Thyroid gland (tissue), 4 donors: ENCODE results near the gene FAM171A2. TPM values are rescaled to one million over a fixed set of nuclear protein-coding genes. Genes with fewer than 3 reads are reported as not detected.

Experiments
- DNase-seq, 2 donors: peaks; one replicate each; pipeline ENCODE4 v3.0.0-alpha.2; 2019
- H3K27ac ChIP-seq, 3 donors: fragments of 200-600 bp; sonication (generic); 1 replicate in 2 of 3; 2 replicates in 1 of 3; pipeline ENCODE4 v1.5.1; 2016 to 2019; ENCODE audit warnings: mild to moderate bottlenecking in 1 of 3, moderate library complexity in 1 of 3
- H3K27me3 ChIP-seq: fragments of 200-600 bp; sonication (generic); one replicate; pipeline ENCODE4 v1.5.1; 2019
- H3K36me3 ChIP-seq, 2 donors: fragments of 200-600 bp; sonication (generic); one replicate each; pipeline ENCODE4 v1.5.1; 2016 to 2019
- H3K4me1 ChIP-seq, 2 donors: fragments of 200-600 bp; sonication (generic); one replicate each; pipeline ENCODE4 v1.5.1; 2017 to 2019
- H3K4me3 ChIP-seq, 3 donors: fragments of 200-600 bp; sonication (generic); replicated peaks in 1 of 3; 1 replicate in 2 of 3; 2 replicates in 1 of 3; pipeline ENCODE4 v1.5.1; 2016; ENCODE audit warnings: mild to moderate bottlenecking in 1 of 3
- H3K9me3 ChIP-seq: fragments of 200-600 bp; sonication (generic); one replicate; pipeline ENCODE4 v1.5.1; 2017
- POLR2A ChIP-seq, 2 donors: fragments of 450-650 bp; IDR thresholded peaks; one replicate each; pipeline ENCODE4 v1.6.1; 2017; ENCODE audit warnings: antibody characterized with exemption in 2 of 2, mild to moderate bottlenecking in 2 of 2, moderate library complexity in 1 of 2
- WGBS, 2 donors: methylation state at CpG; one replicate each; pipeline ENCODE4 v1.1.5; 2017; 5-methylcytosine and 5-hydroxymethylcytosine counted together
- intact Hi-C: fragments of 100-400 bp; cut with DNase I; formaldehyde crosslinking; loops from one replicate; pipeline ENCODE4 v1.15.1; 2023
- total RNA-seq, 4 donors: library from RNA; depleted of rRNA; stranded (reverse); fragments of >200 nt; gene quantifications; one replicate each; pipeline ENCODE4 v1.2.3, GENCODE V29; 2016
- TF ChIP-seq, protein P1 (sequence below), 6 experiments: fragments of 200-600 bp in 3 of 6; fragments of 450-650 bp in 3 of 6; sonication (generic) in 3 of 6; IDR thresholded peaks; one replicate each; pipeline ENCODE4 v1.5.1; 2016 to 2019; ENCODE audit warnings: antibody characterized with exemption in 6 of 6, mild to moderate bottlenecking in 2 of 6, inconsistent platforms in 1 of 6, moderate library complexity in 1 of 6

The FAM171A2 gene
- total RNA-seq, 4 donors from 2014 or later: 7.1 to 15.0 (median 10.4) TPM

DNA sequence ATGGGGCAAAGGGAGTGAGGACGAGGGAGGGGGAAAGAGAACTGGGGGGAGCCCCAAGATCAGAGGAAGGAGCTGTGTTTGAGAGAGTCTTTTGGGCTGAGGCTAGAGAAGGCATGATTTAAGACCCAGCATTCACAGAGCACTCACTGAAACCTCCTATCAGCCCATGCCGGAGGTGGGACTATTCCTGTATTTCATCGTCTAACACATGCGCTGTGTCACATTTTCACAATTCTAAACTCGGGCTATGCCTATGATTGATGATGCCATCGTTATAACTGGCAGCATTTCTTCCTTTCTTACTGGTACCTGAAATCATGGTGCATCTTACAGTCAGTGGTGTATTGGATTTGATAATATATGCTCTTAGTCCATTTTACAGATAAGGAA, 3.5 kb downstream of the FAM171A2 start:
- H3K4me3 ChIP-seq: no peak overlapping the region
- no peaks in the 10 kb centered on the region for H3K9me3 ChIP-seq
- no peak for DNase-seq
- H3K36me3 ChIP-seq: no peaks in the 10 kb centered on the region
- WGBS, 2 donors: 72 to 77% methylated on average over 6 of the region's 6 CpGs
- H3K27me3 ChIP-seq: no peaks in the 10 kb centered on the region
- peaks cover 25 to 28% of the 10 kb centered on the region in 2 donors for H3K4me1 ChIP-seq
- H3K27ac ChIP-seq: no peak overlapping the region
- TF ChIP-seq, protein P1, sequence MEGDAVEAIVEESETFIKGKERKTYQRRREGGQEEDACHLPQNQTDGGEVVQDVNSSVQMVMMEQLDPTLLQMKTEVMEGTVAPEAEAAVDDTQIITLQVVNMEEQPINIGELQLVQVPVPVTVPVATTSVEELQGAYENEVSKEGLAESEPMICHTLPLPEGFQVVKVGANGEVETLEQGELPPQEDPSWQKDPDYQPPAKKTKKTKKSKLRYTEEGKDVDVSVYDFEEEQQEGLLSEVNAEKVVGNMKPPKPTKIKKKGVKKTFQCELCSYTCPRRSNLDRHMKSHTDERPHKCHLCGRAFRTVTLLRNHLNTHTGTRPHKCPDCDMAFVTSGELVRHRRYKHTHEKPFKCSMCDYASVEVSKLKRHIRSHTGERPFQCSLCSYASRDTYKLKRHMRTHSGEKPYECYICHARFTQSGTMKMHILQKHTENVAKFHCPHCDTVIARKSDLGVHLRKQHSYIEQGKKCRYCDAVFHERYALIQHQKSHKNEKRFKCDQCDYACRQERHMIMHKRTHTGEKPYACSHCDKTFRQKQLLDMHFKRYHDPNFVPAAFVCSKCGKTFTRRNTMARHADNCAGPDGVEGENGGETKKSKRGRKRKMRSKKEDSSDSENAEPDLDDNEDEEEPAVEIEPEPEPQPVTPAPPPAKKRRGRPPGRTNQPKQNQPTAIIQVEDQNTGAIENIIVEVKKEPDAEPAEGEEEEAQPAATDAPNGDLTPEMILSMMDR (IDR thresholded peaks at IDR 0.05): no peak
- TF ChIP-seq POLR2A (IDR thresholded peaks at IDR 0.05): no peak
- intact Hi-C loops: no loop called here

DNA sequence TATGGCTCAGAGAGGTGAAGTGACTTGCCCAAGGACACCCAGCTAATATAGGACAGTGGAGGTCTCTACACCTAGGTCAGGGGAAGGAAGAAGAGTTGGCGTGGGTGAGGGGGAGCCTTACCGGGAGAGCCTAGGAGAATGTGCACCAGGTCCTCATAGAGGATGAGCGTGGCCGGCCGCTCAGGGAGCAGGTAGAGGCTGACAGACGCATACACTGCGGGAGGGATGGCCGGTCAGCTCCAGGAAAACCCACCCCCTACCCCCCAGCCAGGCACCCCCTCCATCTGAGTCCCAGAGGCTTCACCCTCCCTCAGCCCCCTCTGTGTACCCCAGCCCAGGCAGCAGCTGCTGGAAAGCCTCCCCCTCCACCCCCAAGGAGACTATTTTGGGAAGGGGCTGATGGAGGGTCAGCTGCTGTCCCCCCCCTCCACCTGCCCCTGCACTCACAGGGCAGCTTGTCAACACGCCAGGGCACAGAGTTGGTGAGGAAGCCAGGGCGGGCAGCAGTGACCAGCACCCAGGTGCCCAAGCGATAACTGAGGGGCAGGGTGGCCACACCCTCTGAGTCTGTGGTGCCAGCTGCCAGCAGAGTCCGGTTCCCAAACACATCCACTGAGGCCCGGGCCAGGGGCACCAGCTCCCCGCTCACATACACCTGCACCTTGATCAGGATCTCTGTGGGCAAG, 4.1 kb downstream of the FAM171A2 start:
- no peaks in the 10 kb centered on the region for H3K36me3 ChIP-seq
- no peak overlapping the region for H3K4me3 ChIP-seq
- H3K9me3 ChIP-seq: no peaks in the 10 kb centered on the region
- no peak for DNase-seq
- TF ChIP-seq, protein P1 (IDR thresholded peaks at IDR 0.05): no peak
- no peak for TF ChIP-seq POLR2A (IDR thresholded peaks at IDR 0.05)
- 89 to 91% methylated on average over 11 to 13 of the region's 14 CpGs for WGBS, 2 donors
- intact Hi-C loops: no loop called here
- H3K27ac ChIP-seq: no peak overlapping the region
- peaks cover 24 to 26% of the 10 kb centered on the region in 2 donors for H3K4me1 ChIP-seq
- H3K27me3 ChIP-seq: no peaks in the 10 kb centered on the region

DNA sequence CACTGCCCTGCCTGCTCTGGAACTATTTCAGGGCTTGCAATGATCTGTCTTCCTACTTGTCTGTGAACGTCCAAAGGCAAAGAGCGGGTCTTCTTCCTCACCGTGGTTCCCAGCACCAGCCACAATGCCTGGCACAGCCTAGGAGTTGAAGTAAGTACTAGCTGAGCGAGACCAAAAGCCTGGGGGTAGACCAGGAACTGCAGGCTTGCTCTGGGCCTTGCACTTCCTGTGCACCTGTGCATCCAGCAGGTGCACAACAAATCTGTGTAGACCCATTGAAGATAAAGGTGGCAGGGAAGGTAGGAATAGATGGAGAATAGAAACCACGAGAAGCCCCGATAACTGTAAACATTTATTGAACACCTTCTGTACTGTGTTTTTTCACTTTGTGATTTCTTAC, 4.6 kb downstream of the FAM171A2 start:
- peaks cover 22 to 23% of the 10 kb centered on the region in 2 donors for H3K4me1 ChIP-seq
- intact Hi-C loops: no loop called here
- no peaks in the 10 kb centered on the region for H3K27me3 ChIP-seq
- H3K4me3 ChIP-seq: no peak overlapping the region
- no peak overlapping the region for H3K27ac ChIP-seq
- no peak for DNase-seq
- TF ChIP-seq, protein P1 (IDR thresholded peaks at IDR 0.05): no peak
- TF ChIP-seq POLR2A (IDR thresholded peaks at IDR 0.05): no peak
- no peaks in the 10 kb centered on the region for H3K36me3 ChIP-seq
- 79 to 81% methylated on average over 6 of the region's 6 CpGs for WGBS, 2 donors
- no peaks in the 10 kb centered on the region for H3K9me3 ChIP-seq

DNA sequence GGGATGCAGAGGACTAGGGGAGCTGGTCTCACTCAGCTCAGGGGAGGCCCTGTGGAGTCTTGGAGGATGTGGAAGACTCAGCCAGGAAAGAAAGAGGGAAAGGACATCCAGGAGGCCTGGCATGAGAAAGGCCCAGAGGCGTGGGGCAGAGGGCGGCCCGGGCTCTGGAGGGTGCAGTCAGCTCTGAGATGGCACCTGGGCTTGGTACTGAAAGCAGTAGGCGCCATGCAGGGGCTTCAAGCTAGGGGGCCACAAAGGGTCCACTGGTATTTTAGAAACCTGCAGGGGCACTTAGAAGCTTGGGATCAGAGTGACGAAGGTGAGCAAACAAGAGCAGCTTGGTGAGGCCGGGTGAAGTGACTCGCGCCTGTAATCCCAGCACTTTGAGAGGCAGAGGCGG, 5.6 kb downstream of the FAM171A2 start:
- intact Hi-C loops: no loop called here
- peaks cover 18 to 19% of the 10 kb centered on the region in 2 donors for H3K4me1 ChIP-seq
- WGBS, 2 donors: 90 to 93% methylated on average over 9 of the region's 9 CpGs
- H3K9me3 ChIP-seq: no peaks in the 10 kb centered on the region
- H3K27me3 ChIP-seq: no peaks in the 10 kb centered on the region
- no peak for TF ChIP-seq POLR2A (IDR thresholded peaks at IDR 0.05)
- TF ChIP-seq, protein P1 (IDR thresholded peaks at IDR 0.05): no peak
- H3K4me3 ChIP-seq: no peak overlapping the region
- H3K36me3 ChIP-seq: no peaks in the 10 kb centered on the region
- H3K27ac ChIP-seq: no peak overlapping the region
- DNase-seq: no peak

DNA sequence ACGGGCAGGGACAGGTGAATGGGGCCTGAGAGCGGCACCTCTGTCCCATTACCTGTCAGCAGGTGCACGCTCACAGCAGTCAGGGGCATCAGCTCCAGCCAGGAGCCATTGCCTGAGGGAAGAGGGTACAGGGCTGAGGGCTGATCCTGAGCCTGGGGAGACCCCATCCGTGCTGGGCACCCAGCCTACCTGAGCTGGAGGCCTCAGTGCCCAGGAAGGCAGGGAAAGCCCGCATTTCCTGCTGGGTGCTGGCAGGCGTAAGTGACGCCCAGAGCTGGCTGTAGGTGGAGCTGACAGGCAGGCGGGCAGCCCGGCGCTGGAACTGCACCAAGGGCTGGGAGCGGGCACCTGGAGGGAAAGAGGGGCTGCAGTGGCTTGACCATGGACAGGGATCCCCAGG, 7.4 kb downstream of the FAM171A2 start:
- intact Hi-C loops: no loop called here
- Histone ChIP-seq H3K4me1 (peaks cover 6% of the 10 kb centered on the region in 2 donors), H3K4me3 (no peak overlapping the region), H3K9me3 (no peaks in the 10 kb centered on the region), H3K27ac (no peak overlapping the region), H3K27me3 (no peaks in the 10 kb centered on the region), H3K36me3 (peaks cover 14 to 17% of the 10 kb centered on the region in 2 donors)
- 91 to 96% methylated on average over 7 to 11 of the region's 11 CpGs for WGBS, 2 donors
- no peak for TF ChIP-seq POLR2A (IDR thresholded peaks at IDR 0.05)
- TF ChIP-seq, protein P1 (IDR thresholded peaks at IDR 0.05): no peak
- no peak for DNase-seq
